PC-3 (cell line): Measurements from ENCODE around the gene FRMD6. TPM values are rescaled to one million over a fixed set of nuclear protein-coding genes. Genes with fewer than 3 reads are reported as not detected.
A peak's percentile ranks its signal among the peaks of the same experiment; 100 is the strongest.

Source experiments
- ATAC-seq: fragments of 200-7000 bp; cut with Tn5 transposase; 2 replicates; pipeline ENCODE4 v1.9.1; 2020; ENCODE audit warnings: mild to moderate bottlenecking, moderate library complexity
- BruUV-seq: library from RNA; stranded (reverse); fragments of 400-500 nt; replicated peaks from 2 replicates; lab custom pipeline; 2021; lab: Mats Ljungman, UMichigan
- CTCF ChIA-PET: fragments of 300-600 bp; sonication (Branson Sonifier 250); formaldehyde crosslinking; loops from one replicate; lab custom pipeline; 2022; ENCODE audit warnings: antibody characterized with exemption; lab: Charles Lee
- POLR2A ChIA-PET: fragments of 300-600 bp; sonication (Branson Sonifier 250); formaldehyde crosslinking; loops from one replicate; lab custom pipeline; 2022; ENCODE audit warnings: antibody characterized with exemption; ENCODE audit not compliant: unreplicated experiment; lab: Charles Lee
- DNase-seq: peaks from one replicate; pipeline ENCODE4 v3.0.0-alpha.2; 2015
- H2AFZ ChIP-seq: fragments of 300-600 bp; sonication (generic); 2 replicates; pipeline ENCODE4 v1.6.0; 2016; ENCODE audit warnings: antibody characterized with exemption, low read length
- H3F3A ChIP-seq: fragments of 300-600 bp; sonication (generic); one replicate; pipeline ENCODE4 v1.6.0; 2017; ENCODE audit warnings: antibody characterized with exemption, low read length, control low read depth, mild to moderate bottlenecking; ENCODE audit not compliant: unreplicated experiment
- H3K27ac ChIP-seq: fragments of 300-600 bp; sonication (generic); 2 replicates; pipeline ENCODE4 v1.5.1; 2016; ENCODE audit warnings: mild to moderate bottlenecking, low read length
- H3K27me3 ChIP-seq: fragments of 300-600 bp; sonication (generic); 2 replicates; pipeline ENCODE4 v1.6.1; 2016; ENCODE audit warnings: low read length, mixed read lengths
- H3K36me3 ChIP-seq: fragments of 300-600 bp; sonication (generic); 2 replicates; pipeline ENCODE4 v1.6.1; 2016; ENCODE audit warnings: low read depth, mixed run types, low read length, mixed read lengths
- H3K4me1 ChIP-seq: fragments of 300-600 bp; sonication (generic); 2 replicates; pipeline ENCODE4 v1.5.1; 2016; ENCODE audit warnings: low read length; ENCODE audit not compliant: insufficient read depth
- H3K4me2 ChIP-seq: fragments of 300-600 bp; sonication (generic); 2 replicates; pipeline ENCODE4 v1.6.0; 2016; ENCODE audit warnings: low read length
- H3K4me3 ChIP-seq: fragments of 300-600 bp; sonication (generic); 2 replicates; pipeline ENCODE4 v1.5.1; 2016; ENCODE audit warnings: mild to moderate bottlenecking, low read length, mixed read lengths
- H3K79me2 ChIP-seq: fragments of 300-600 bp; sonication (generic); 2 replicates; pipeline ENCODE4 v1.6.1; 2017; ENCODE audit warnings: low read length, mixed read lengths
- H3K9ac ChIP-seq: fragments of 300-600 bp; sonication (generic); 2 replicates; pipeline ENCODE4 v1.6.0; 2016; ENCODE audit warnings: mild to moderate bottlenecking, low read length
- H3K9me2 ChIP-seq: fragments of 300-600 bp; sonication (generic); replicated peaks from 2 replicates; pipeline ENCODE4 v1.6.1; 2016; ENCODE audit warnings: mixed run types, low read length, mixed read lengths
- H3K9me3 ChIP-seq: fragments of 300-600 bp; sonication (generic); 2 replicates; pipeline ENCODE4 v1.6.1; 2016; ENCODE audit warnings: low read length, mixed read lengths
- H4K20me1 ChIP-seq: fragments of 300-600 bp; sonication (generic); 2 replicates; pipeline ENCODE4 v1.6.1; 2016; ENCODE audit warnings: low read length, mixed read lengths
- CTCF ChIP-seq: fragments of 300-600 bp; sonication (generic); conservative IDR thresholded peaks from 2 replicates; pipeline ENCODE4 v1.5.1; 2017; ENCODE audit warnings: antibody characterized with exemption, low read depth, mild to moderate bottlenecking, low read length
- EZH2 ChIP-seq: fragments of 300-600 bp; sonication (generic); IDR thresholded peaks from one replicate; pipeline ENCODE4 v1.6.1; 2017; ENCODE audit warnings: antibody characterized with exemption, mild to moderate bottlenecking, low read length; ENCODE audit not compliant: unreplicated experiment
- EZH2phosphoT487 ChIP-seq: fragments of 300-600 bp; sonication (generic); IDR thresholded peaks from 2 replicates; pipeline ENCODE4 v1.6.1; 2018; ENCODE audit warnings: mild to moderate bottlenecking, antibody characterized with exemption, low read length, borderline replicate concordance
- intact Hi-C: fragments of 100-400 bp; cut with micrococcal nuclease; formaldehyde crosslinking; loops from 2 replicates; pipeline ENCODE4 v1.9.0; 2023
- total RNA-seq: library from RNA; depleted of rRNA; stranded (reverse); fragments of >200 nt; gene quantifications from 2 replicates; pipeline ENCODE4 v1.2.3, GENCODE V29; 2014

Gene FRMD6
- total RNA-seq, 1 experiment from 2014 or later = 103 TPM

- H3K9me3 ChIP-seq = no peaks in the 10 kb centered on the region
- peak overlapping the region; percentile 6; the same call in 1 of the 2 replicates for H3K4me3 ChIP-seq
- no peak overlapping the region for H3K27ac ChIP-seq
- no peaks in the 10 kb centered on the region for H3K79me2 ChIP-seq
- H3F3A ChIP-seq = no peaks in the 10 kb centered on the region
- BruUV-seq = no TSS peak
- no peaks in the 10 kb centered on the region; the same call in 1 of the 2 replicates for H3K4me1 ChIP-seq
- intact Hi-C loops = no loop called here
- TF ChIP-seq EZH2 (no peak), EZH2phosphoT487 (no peak), CTCF (no peak)
- no peak overlapping the region for H3K9ac ChIP-seq
- ATAC-seq (no peak), DNase-seq (peak; percentile 43)
- peak overlapping the region; percentile 63 for H2AFZ ChIP-seq
- no peaks in the 10 kb centered on the region for H3K9me2 ChIP-seq
- H3K4me2 ChIP-seq = peak overlapping the region; percentile 28
- H4K20me1 ChIP-seq = no peaks in the 10 kb centered on the region
- H3K27me3 ChIP-seq = no peaks in the 10 kb centered on the region
- H3K36me3 ChIP-seq = no peaks in the 10 kb centered on the region
- POLR2A ChIA-PET = interaction anchor here (0.6 kb wide), 2 partner anchors 84 to 328 kb away, joined by 3 to 14 read pairs; partner anchors contain the start of gene FRMD6
- CTCF ChIA-PET = no interaction called here
Measured at GRCh38 chr14:51735851-51736250, 84.1 kb downstream of the FRMD6 start.

GRCh38 chr14:51738754-51739153, 87.0 kb downstream of the FRMD6 start:
- ATAC-seq (peak; percentile 73), DNase-seq (no peak)
- no peaks in the 10 kb centered on the region for H3K9me2 ChIP-seq
- no peak overlapping the region for H3K27ac ChIP-seq
- no peaks in the 10 kb centered on the region for H4K20me1 ChIP-seq
- no peak overlapping the region for H3K4me3 ChIP-seq
- no peaks in the 10 kb centered on the region for H3F3A ChIP-seq
- POLR2A ChIA-PET = interaction anchor here (0.6 kb wide), 1 partner anchor 231 kb away, joined by 3 read pairs; no protein-coding TSS in a partner anchor
- no peak overlapping the region for H3K9ac ChIP-seq
- BruUV-seq = no TSS peak
- no peak overlapping the region for H2AFZ ChIP-seq
- H3K36me3 ChIP-seq = no peaks in the 10 kb centered on the region
- no peaks in the 10 kb centered on the region for H3K79me2 ChIP-seq
- H3K4me1 ChIP-seq = no peaks in the 10 kb centered on the region; the same call in 1 of the 2 replicates
- TF ChIP-seq EZH2 = no peak
- TF ChIP-seq CTCF = 0 out of 2 replicates have a peak, but pooled peaks have one; percentile 11
- TF ChIP-seq EZH2phosphoT487 = no peak
- intact Hi-C loops = no loop called here
- H3K9me3 ChIP-seq = no peaks in the 10 kb centered on the region
- H3K4me2 ChIP-seq = no peak overlapping the region
- CTCF ChIA-PET = interaction anchor here (0.8 kb wide), 1 partner anchor 455 kb away, joined by 4 read pairs; no protein-coding TSS in a partner anchor
- no peaks in the 10 kb centered on the region for H3K27me3 ChIP-seq

GRCh38 chr14:51743588-51744000, 91.9 kb downstream of the FRMD6 start:
- no TSS peak for BruUV-seq
- no peaks in the 10 kb centered on the region for H3K79me2 ChIP-seq
- CTCF ChIA-PET = no interaction called here
- no peaks in the 10 kb centered on the region for H3K27me3 ChIP-seq
- H3K4me1 ChIP-seq = no peaks in the 10 kb centered on the region
- H3F3A ChIP-seq = no peaks in the 10 kb centered on the region
- TF ChIP-seq CTCF (no peak), EZH2phosphoT487 (no peak), EZH2 (no peak)
- ATAC-seq (no peak), DNase-seq (no peak)
- H3K4me3 ChIP-seq = no peak overlapping the region
- H2AFZ ChIP-seq = no peak overlapping the region
- H3K36me3 ChIP-seq = no peaks in the 10 kb centered on the region
- H3K4me2 ChIP-seq = no peak overlapping the region
- no peak overlapping the region for H3K9ac ChIP-seq
- no peaks in the 10 kb centered on the region for H3K9me2 ChIP-seq
- H4K20me1 ChIP-seq = no peaks in the 10 kb centered on the region
- POLR2A ChIA-PET = no interaction called here
- intact Hi-C loops = no loop called here
- H3K27ac ChIP-seq = no peak overlapping the region
- H3K9me3 ChIP-seq = no peaks in the 10 kb centered on the region
